Common myeloid progenitor, CD34-positive (primary cell): ENCODE data around the gene PRKCB.
A peak's percentile ranks its signal among the peaks of the same experiment; 100 is the strongest.
"Not testable (repeated sequence)": the region's sequence is repeated elsewhere in the genome, so short reads cannot be mapped to it uniquely, and the experiment has no call there.

Experiments
- CTCF ChIA-PET: fragments of 350-600 bp; sonication (Branson Sonifier 250); formaldehyde crosslinking; loops from one replicate; lab custom pipeline; 2021; ENCODE audit warnings: antibody characterized with exemption; lab: Charles Lee
- POLR2A ChIA-PET: fragments of 350-600 bp; sonication (Branson Sonifier 250); formaldehyde crosslinking; loops from one replicate; lab custom pipeline; 2021; ENCODE audit warnings: antibody characterized with exemption; lab: Charles Lee
- DNase-seq, 3 donors: peaks; one replicate each; pipeline versions ENCODE4 v3.0.0 to v3.0.0-alpha.2; 2013
- H3K27ac ChIP-seq, 2 experiments: 1 replicate in 1 of 2; 2 replicates in 1 of 2; pipeline ENCODE4 v1.7.0; 2013; ENCODE audit warnings: inconsistent platforms in 2 of 2, low read length in 2 of 2, mild to moderate bottlenecking in 2 of 2, low read depth in 1 of 2, moderate library complexity in 1 of 2; ENCODE audit not compliant: severe bottlenecking in 2 of 2, insufficient read depth in 1 of 2, poor library complexity in 1 of 2
- H3K27me3 ChIP-seq, 5 experiments: replicated peaks in 2 of 5; 1 replicate in 3 of 5; 2 replicates in 2 of 5; pipeline versions ENCODE4 v1.6.1 to v1.7.0; 2013; ENCODE audit warnings: low read length in 4 of 5, mild to moderate bottlenecking in 2 of 5, moderate library complexity in 2 of 5, inconsistent platforms in 1 of 5; ENCODE audit not compliant: insufficient read depth in 5 of 5, control insufficient read depth in 4 of 5
- H3K36me3 ChIP-seq, 4 experiments: 1 replicate in 2 of 4; 2 replicates in 2 of 4; pipeline versions ENCODE4 v1.6.1 to v1.7.0; 2013; ENCODE audit warnings: low read length in 3 of 4, control low read depth in 1 of 4, mild to moderate bottlenecking in 1 of 4; ENCODE audit not compliant: control insufficient read depth in 4 of 4, insufficient read depth in 4 of 4
- H3K4me1 ChIP-seq, 4 experiments: 1 replicate in 3 of 4; 2 replicates in 1 of 4; pipeline versions ENCODE4 v1.6.1 to v1.7.1; 2013; ENCODE audit warnings: low read length in 3 of 4, mild to moderate bottlenecking in 3 of 4, control low read depth in 1 of 4, inconsistent platforms in 1 of 4, moderate library complexity in 1 of 4; ENCODE audit not compliant: control insufficient read depth in 4 of 4, insufficient read depth in 4 of 4; ENCODE audit errors: control extremely low read depth in 1 of 4
- H3K4me3 ChIP-seq, 7 experiments: 1 replicate in 4 of 7; 2 replicates in 3 of 7; pipeline versions ENCODE4 v1.5.1 to v1.7.0; 2013; ENCODE audit warnings: mild to moderate bottlenecking in 7 of 7, low read length in 6 of 7, moderate library complexity in 6 of 7, inconsistent platforms in 2 of 7, low read depth in 2 of 7, control low read depth in 1 of 7; ENCODE audit not compliant: insufficient read depth in 4 of 7, control insufficient read depth in 1 of 7; ENCODE audit errors: extremely low read depth in 1 of 7
- H3K9me3 ChIP-seq, 5 experiments: 1 replicate in 4 of 5; 2 replicates in 1 of 5; pipeline versions ENCODE4 v1.6.1 to v1.7.1; 2013; ENCODE audit warnings: low read length in 4 of 5, mild to moderate bottlenecking in 2 of 5, inconsistent platforms in 1 of 5, low read depth in 1 of 5, moderate library complexity in 1 of 5; ENCODE audit not compliant: control insufficient read depth in 4 of 5, insufficient read depth in 2 of 5; ENCODE audit errors: control extremely low read depth in 1 of 5
- WGBS: methylation state at CpG from one replicate; pipeline ENCODE4 v1.1.5; 2013; ENCODE audit not compliant: insufficient coverage; 5-methylcytosine and 5-hydroxymethylcytosine counted together

PRKCB gene

GRCh38 chr16:24013864-24014645 lies 178.3 kb downstream of the PRKCB start:
- WGBS, result 30% methylated on average over 5 of the region's 9 CpGs
- POLR2A ChIA-PET, result interaction anchor here (1.0 kb wide), 1 partner anchor 56 kb away, joined by 5 read pairs; no protein-coding TSS in a partner anchor

GRCh38 chr16:24014955-24015354 lies 179.2 kb downstream of the PRKCB start:
- POLR2A ChIA-PET, H3K9me3 ChIP-seq, H3K36me3 ChIP-seq, H3K4me3 ChIP-seq, H3K27me3 ChIP-seq, H3K27ac ChIP-seq, DNase-seq: not testable (repeated sequence)
- CTCF ChIA-PET, result interaction anchor here (0.7 to 9.6 kb wide), 7 partner anchors 9 to 212 kb away, joined by 3 to 117 read pairs (median 4); no protein-coding TSS in a partner anchor
- WGBS, result 93% methylated on average over 7 of the region's 7 CpGs
- peaks cover 10 to 55% (median 36%) of the 10 kb centered on the region in 4 experiments for H3K4me1 ChIP-seq

More at GRCh38 chr16:24013864-24014645, 178.3 kb downstream of the PRKCB start:
- peaks cover 12 to 58% (median 41%) of the 10 kb centered on the region in 4 experiments for H3K4me1 ChIP-seq
- peak overlapping the region in 3 of 7 experiments; percentile 20 to 45 (median 31) for H3K4me3 ChIP-seq
- no peaks in the 10 kb centered on the region for H3K27me3 ChIP-seq
- H3K27ac ChIP-seq, result peak overlapping the region in 1 of 2 experiments; percentile 67
- H3K36me3 ChIP-seq, result no peaks in the 10 kb centered on the region
- peak; percentile 84 to 97 (median 96) for DNase-seq
- CTCF ChIA-PET, result interaction anchor here (1.0 to 9.6 kb wide), 7 partner anchors 9 to 210 kb away, joined by 3 to 117 read pairs (median 4); no protein-coding TSS in a partner anchor
- H3K9me3 ChIP-seq, result no peaks in the 10 kb centered on the region

GRCh38 chr16:24015923-24016322 lies 180.1 kb downstream of the PRKCB start:
- H3K27me3 ChIP-seq, result no peaks in the 10 kb centered on the region
- H3K9me3 ChIP-seq, result no peaks in the 10 kb centered on the region
- peak overlapping the region in 1 of 2 experiments; percentile 37 for H3K27ac ChIP-seq
- no peaks in the 10 kb centered on the region for H3K36me3 ChIP-seq
- no peak overlapping the region for H3K4me3 ChIP-seq
- no peak for DNase-seq
- ChIA-PET CTCF (interaction anchor here (1.0 to 9.6 kb wide), 6 partner anchors 10 to 223 kb away, joined by 3 to 117 read pairs (median 8); no protein-coding TSS in a partner anchor), POLR2A (no interaction called here)
- 85% methylated on average over 5 of the region's 5 CpGs for WGBS
- peaks cover 6 to 49% (median 30%) of the 10 kb centered on the region in 4 experiments for H3K4me1 ChIP-seq

GRCh38 chr16:24018485-24018884 lies 182.7 kb downstream of the PRKCB start:
- Histone ChIP-seq H3K36me3 (no peaks in the 10 kb centered on the region), H3K27me3 (no peaks in the 10 kb centered on the region), H3K27ac (no peak overlapping the region), H3K9me3 (no peaks in the 10 kb centered on the region), H3K4me3 (no peak overlapping the region), H3K4me1 (peaks cover 5 to 45% (median 28%) of the 10 kb centered on the region in 4 experiments)
- ChIA-PET POLR2A (no interaction called here), CTCF (no interaction called here)
- 97% methylated on average over 7 of the region's 7 CpGs for WGBS
- DNase-seq, result no peak

- Histone ChIP-seq H3K4me3 (no peak overlapping the region), H3K36me3 (no peaks in the 10 kb centered on the region), H3K9me3 (no peaks in the 10 kb centered on the region), H3K27ac (no peak overlapping the region), H3K4me1 (peaks cover 0 to 10% (median 0%) of the 10 kb centered on the region in 4 experiments), H3K27me3 (no peaks in the 10 kb centered on the region)
- POLR2A ChIA-PET, result no interaction called here
- CTCF ChIA-PET, result interaction anchor here (1.6 kb wide), 1 partner anchor 10 kb away, joined by 4 read pairs; no protein-coding TSS in a partner anchor
- no peak for DNase-seq
- WGBS, result 95% methylated on average over 3 of the region's 3 CpGs
Observed at GRCh38 chr16:24022797-24023196, 187.0 kb downstream of the PRKCB start.

GRCh38 chr16:24023621-24024020 lies 187.8 kb downstream of the PRKCB start:
- 88% methylated on average over 6 of the region's 6 CpGs for WGBS
- CTCF ChIA-PET, result interaction anchor here (0.6 to 1.6 kb wide), 3 partner anchors 9 to 217 kb away, joined by 3 to 4 read pairs (median 4); no protein-coding TSS in a partner anchor
- H3K4me1 ChIP-seq, result peaks cover 0 to 10% (median 0%) of the 10 kb centered on the region in 4 experiments
- POLR2A ChIA-PET, result no interaction called here
- no peak overlapping the region for H3K27ac ChIP-seq
- no peaks in the 10 kb centered on the region for H3K9me3 ChIP-seq
- H3K4me3 ChIP-seq, result no peak overlapping the region
- H3K36me3 ChIP-seq, result no peaks in the 10 kb centered on the region
- DNase-seq, result no peak
- no peaks in the 10 kb centered on the region for H3K27me3 ChIP-seq

GRCh38 chr16:24024971-24025370 lies 189.2 kb downstream of the PRKCB start:
- Histone ChIP-seq H3K27ac (no peak overlapping the region), H3K4me1 (peaks cover 0 to 5% (median 0%) of the 10 kb centered on the region in 4 experiments), H3K36me3 (peaks cover 0 to 2% (median 0%) of the 10 kb centered on the region in 4 experiments), H3K9me3 (no peaks in the 10 kb centered on the region), H3K4me3 (no peak overlapping the region), H3K27me3 (no peaks in the 10 kb centered on the region)
- 96% methylated on average over 5 of the region's 7 CpGs for WGBS
- POLR2A ChIA-PET, result no interaction called here
- DNase-seq, result no peak
- CTCF ChIA-PET, result interaction anchor here (0.9 kb wide), 1 partner anchor 222 kb away, joined by 3 read pairs; no protein-coding TSS in a partner anchor
